ENCODE data around the gene CLTA.

Gene CLTA

DNA sequence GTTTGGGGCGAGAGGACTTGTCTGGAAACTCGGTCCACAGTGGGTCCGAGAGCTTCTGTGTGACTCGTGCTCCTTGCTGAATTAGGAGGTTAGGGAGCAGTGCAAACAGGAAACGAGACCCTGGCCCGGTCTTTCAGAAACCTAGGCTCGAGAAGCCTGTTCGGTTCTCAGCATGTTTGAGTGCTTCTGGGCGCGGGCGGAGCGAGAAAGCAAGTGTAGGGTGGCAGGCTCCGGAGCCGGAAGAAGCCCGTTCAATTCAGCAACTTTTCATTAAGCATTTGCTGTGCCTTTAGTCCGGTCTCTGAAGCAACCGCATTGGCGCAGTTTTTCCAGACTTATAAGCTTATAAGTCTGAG lies 547 bp downstream of the CLTA start:
- Mint-ChIP-seq H3K4me3 (peak overlapping the region; percentile 99), H3K36me3 (peaks cover 7% of the 10 kb centered on the region), H3K27ac (peak overlapping the region; percentile 91), H3K4me1 (ENCODE audit: low read depth) (peaks cover 41% of the 10 kb centered on the region), H3K27me3 (no peaks in the 10 kb centered on the region), H3K9me3 (ENCODE audit: low read depth) (no peaks in the 10 kb centered on the region)

DNA sequence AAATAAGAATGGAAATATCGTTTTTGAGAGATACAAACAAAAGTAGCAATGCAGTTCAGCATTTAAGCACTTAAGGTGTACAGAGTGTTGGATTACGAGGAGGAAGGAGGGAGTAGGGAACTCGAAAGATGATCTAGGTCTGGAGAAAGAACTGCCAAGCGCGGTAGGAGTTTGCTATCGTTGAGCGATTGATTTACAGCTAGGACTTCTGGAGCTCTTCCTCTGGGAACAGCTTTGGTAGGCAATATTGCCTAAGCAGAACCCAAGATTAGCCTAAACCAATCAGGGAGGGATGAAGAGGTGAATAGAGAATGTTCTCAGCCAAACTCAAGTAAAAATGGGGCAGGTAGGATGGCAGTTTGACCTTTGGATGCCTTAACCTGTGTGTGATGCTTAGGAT lies 965 bp downstream of the CLTA start:
- Mint-ChIP-seq H3K4me1 (ENCODE audit: low read depth) (peaks cover 44% of the 10 kb centered on the region), H3K4me3 (peak overlapping the region; percentile 99), H3K9me3 (ENCODE audit: low read depth) (no peaks in the 10 kb centered on the region), H3K27ac (peak overlapping the region; percentile 91), H3K27me3 (no peaks in the 10 kb centered on the region), H3K36me3 (peaks cover 7% of the 10 kb centered on the region)

DNA sequence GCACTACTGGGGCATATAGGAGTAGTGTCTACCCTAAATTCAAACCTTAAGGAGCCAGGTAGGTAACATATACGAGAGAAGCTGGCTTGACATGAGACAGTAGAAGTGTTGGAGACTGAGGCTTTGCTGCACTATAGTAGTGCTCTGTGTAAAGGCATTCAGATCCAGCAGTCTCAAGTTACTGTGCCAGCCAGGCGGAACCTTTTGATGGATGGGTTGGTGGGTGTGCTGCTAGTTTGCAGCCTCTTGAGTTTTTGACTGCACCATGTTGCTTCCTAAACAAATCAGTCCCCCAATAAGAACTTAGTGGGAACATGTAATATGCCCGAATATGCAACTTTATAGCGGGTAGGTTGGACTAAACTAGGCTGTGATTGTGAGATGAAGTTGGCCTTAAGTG lies 1.5 kb downstream of the CLTA start:
- Mint-ChIP-seq H3K27ac (peak overlapping the region; percentile 91), H3K4me1 (ENCODE audit: low read depth) (peaks cover 46% of the 10 kb centered on the region)

DNA sequence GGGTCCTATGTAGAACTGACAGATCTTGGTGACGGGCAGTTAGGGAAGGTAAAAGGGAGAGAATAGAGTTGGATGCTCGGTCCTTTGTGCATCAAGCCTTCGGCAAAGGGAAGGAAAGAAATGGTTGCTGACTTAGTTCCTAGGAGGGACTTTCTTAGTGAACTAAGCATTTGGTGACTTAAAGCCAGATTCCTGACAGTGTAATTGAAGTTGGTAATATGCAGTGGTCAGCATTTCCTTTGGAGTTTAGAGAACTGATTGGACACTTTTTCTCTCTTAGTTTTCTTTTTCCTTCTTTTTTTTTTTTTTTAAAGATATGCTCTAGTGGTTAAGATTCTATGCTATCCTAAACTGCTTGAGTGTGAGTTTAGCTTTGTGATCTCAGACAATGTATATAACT lies 2.3 kb downstream of the CLTA start:
- H3K9me3 Mint-ChIP-seq (ENCODE audit: low read depth): no peaks in the 10 kb centered on the region
- no peaks in the 10 kb centered on the region for H3K27me3 Mint-ChIP-seq
- H3K4me3 Mint-ChIP-seq: peak overlapping the region; percentile 99
- peaks cover 50% of the 10 kb centered on the region for H3K4me1 Mint-ChIP-seq (ENCODE audit: low read depth)
- peaks cover 10% of the 10 kb centered on the region for H3K36me3 Mint-ChIP-seq
- H3K27ac Mint-ChIP-seq: no peak overlapping the region

More for the DNA sequence above, 1.5 kb downstream of the CLTA start:
- Mint-ChIP-seq H3K27me3 (no peaks in the 10 kb centered on the region), H3K9me3 (ENCODE audit: low read depth) (no peaks in the 10 kb centered on the region), H3K4me3 (peak overlapping the region; percentile 99), H3K36me3 (peaks cover 7% of the 10 kb centered on the region)

DNA sequence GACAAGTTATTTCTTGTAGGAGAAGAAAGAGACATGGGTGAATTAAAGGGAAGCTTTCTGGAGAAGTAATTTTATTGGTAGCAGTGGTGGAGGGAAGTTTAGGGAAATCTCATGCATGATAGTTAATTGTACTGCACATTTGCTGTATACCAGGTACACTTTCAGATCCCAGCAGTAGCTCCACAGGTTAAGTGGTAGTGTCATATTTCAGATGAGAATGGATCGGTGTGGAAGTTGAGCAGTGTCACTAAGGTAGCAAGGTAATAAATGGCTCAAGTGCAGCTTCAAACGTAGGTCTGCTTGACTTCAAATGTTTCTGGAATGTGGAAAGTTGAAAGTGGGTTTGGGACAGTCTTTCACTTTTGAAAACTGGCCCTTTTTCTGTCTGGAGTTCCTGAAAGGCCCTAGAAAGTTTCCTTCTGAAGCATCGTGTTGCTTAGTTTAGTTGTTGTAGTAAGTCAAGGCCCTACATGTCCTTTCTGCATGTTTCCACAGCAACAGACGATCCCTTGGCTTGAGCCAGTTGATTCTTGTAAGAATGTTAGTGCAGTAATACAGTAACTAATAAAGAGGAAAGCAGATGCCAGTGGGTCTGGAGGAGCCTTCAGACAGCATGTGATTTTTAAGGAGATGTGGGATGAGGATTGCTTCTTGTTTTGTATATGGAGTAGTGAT lies 3.7 kb downstream of the CLTA start:
- Mint-ChIP-seq H3K4me1 (ENCODE audit: low read depth) (peaks cover 50% of the 10 kb centered on the region), H3K9me3 (ENCODE audit: low read depth) (no peaks in the 10 kb centered on the region), H3K27me3 (no peaks in the 10 kb centered on the region), H3K4me3 (peak overlapping the region; percentile 99), H3K27ac (peak overlapping the region; percentile 13), H3K36me3 (peaks cover 10% of the 10 kb centered on the region)

DNA sequence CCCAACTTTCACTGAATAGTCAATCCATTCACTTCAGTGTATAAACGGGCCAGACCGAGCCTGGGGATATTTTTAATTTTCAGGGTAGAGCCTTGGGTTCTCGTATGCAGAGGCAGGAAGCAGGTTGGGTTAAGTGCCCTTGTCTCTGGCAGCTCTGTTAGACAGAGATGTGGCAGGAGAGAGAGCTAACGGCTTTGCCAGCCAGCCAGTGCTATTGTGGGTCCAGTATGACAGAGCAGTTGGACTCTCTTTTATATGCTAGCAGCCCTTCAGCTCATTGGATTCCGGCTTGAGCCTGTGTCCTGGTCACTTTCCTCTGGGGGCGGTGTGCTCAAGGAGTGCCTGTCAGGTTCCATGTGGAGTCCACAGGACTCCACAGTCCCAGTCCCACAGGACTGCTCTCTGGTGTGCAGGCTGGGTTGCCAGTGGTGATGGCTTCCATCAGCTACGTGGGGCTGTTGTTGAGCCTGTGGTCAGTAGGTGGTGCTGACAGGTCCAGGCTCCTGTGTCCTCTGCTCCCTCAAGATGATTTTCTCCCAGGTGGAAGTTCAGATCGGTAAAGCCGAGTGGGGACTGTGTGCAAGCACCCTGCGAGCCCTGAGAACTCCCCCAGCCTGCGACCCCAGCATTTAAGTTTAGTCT lies 14.3 kb downstream of the CLTA start:
- Mint-ChIP-seq H3K4me1 (ENCODE audit: low read depth) (peaks cover 38% of the 10 kb centered on the region), H3K9me3 (ENCODE audit: low read depth) (no peaks in the 10 kb centered on the region), H3K27ac (peak overlapping the region; percentile 34), H3K4me3 (no peak overlapping the region), H3K36me3 (peaks cover 3% of the 10 kb centered on the region), H3K27me3 (no peaks in the 10 kb centered on the region)

DNA sequence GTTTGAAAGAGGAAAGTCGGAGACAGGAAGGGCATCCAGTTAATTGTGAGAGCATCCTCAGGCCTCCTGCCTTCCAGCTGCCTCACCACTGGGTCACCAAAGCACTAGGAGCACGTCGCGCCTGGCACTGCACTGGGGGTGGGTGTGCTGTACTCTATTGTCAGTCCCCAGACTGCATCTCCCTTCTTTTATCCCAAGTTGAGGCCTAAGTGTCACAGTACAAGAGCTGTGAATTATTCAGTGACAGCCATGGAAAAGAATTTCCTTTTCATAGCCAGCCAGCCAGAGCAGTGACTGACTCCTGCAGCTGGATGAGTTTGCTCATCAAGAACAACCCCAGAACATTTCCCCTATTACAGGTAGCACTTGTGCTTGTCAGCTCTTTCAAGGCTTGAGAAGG lies 16.3 kb downstream of the CLTA start:
- peaks cover 3% of the 10 kb centered on the region for H3K36me3 Mint-ChIP-seq
- H3K4me1 Mint-ChIP-seq (ENCODE audit: low read depth): peaks cover 46% of the 10 kb centered on the region
- H3K9me3 Mint-ChIP-seq (ENCODE audit: low read depth): no peaks in the 10 kb centered on the region
- H3K27ac Mint-ChIP-seq: peak overlapping the region; percentile 52
- H3K4me3 Mint-ChIP-seq: no peak overlapping the region
- no peaks in the 10 kb centered on the region for H3K27me3 Mint-ChIP-seq

DNA sequence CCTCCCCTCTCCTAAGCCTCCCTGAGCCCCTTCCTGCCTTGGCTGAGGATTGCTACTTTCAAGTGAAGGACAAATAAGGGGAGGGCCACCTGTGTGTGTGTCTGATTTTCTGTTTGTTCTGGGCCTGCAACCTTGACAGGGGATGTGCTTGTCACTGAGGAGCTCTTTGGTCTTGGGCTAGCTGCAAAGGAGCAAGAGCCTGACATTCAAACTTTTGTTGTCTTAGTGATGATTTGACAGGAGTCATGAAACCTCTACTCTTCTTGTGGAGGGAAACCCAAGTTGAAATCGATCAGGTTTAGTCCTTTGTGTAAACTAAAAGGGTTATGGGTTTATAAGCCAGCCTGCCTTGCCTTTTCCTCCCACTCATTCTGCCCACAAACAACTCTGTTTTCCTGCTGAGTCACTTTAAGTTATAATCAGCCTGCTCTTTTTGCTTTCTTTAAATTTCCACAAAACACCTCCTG lies 16.9 kb downstream of the CLTA start:
- H3K27me3 Mint-ChIP-seq: no peaks in the 10 kb centered on the region
- H3K27ac Mint-ChIP-seq: peak overlapping the region; percentile 86
- H3K4me3 Mint-ChIP-seq: peak overlapping the region; percentile 17
- H3K4me1 Mint-ChIP-seq (ENCODE audit: low read depth): peaks cover 44% of the 10 kb centered on the region
- peaks cover 3% of the 10 kb centered on the region for H3K36me3 Mint-ChIP-seq
- H3K9me3 Mint-ChIP-seq (ENCODE audit: low read depth): no peaks in the 10 kb centered on the region

DNA sequence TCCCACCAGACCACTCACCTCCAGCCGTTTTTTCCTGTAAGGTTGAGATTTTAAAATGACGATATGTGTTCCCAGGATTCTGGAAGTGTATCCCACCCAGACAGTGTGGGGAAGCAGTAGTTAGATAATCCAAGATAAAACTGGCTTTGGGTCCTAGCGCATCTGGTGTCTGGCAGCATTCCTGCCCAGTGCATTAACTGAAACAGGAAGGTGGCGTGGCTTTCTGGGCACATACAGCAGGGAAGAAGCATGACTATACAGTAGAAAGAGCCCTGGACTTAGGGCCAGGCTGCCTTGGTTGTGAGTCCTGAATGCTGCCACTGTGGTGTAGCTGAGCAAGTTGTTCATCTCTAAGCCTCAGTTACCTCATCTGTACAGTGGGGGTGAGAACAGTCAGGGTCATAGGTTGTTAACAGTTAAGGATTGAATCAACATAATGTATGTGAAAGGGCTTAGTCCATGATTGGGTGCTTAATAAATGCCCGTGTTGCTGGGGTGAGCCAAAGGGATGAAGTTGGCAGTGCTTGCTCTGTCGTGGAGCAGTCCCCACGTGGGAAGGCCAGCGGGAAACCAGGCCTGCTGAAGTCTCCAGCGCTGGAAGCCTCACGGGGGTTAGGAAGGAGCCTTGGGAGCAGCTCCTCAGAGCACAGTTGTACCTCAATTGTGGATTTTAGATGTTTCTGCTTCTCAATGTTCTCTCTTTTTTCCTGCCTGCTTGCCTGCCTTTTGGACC lies 18.0 kb downstream of the CLTA start:
- H3K27ac Mint-ChIP-seq: peak overlapping the region; percentile 77
- peaks cover 3% of the 10 kb centered on the region for H3K36me3 Mint-ChIP-seq
- no peak overlapping the region for H3K4me3 Mint-ChIP-seq
- peaks cover 49% of the 10 kb centered on the region for H3K4me1 Mint-ChIP-seq (ENCODE audit: low read depth)
- no peaks in the 10 kb centered on the region for H3K9me3 Mint-ChIP-seq (ENCODE audit: low read depth)
- H3K27me3 Mint-ChIP-seq: no peaks in the 10 kb centered on the region

DNA sequence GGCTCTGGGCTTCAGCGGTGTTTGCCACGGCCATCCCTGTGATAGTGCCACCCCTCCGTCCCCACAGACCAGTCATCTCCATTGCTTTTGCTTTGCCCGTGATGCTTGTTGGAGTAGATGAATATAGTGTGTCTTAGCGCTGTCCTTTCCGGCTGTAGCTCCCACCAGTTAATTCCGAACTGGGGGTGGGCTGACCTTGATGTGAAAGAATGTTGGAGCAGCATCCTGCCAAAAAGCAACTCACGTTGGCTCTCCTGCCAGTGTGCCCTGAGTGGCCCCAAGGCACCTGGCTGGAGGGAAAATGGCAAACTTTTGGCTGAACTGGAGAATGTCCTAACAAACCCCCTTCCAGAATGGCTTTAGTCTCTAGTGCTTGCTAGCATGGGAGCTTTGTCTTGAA lies 20.0 kb downstream of the CLTA start:
- Mint-ChIP-seq H3K4me1 (ENCODE audit: low read depth) (peaks cover 59% of the 10 kb centered on the region), H3K27ac (peak overlapping the region; percentile 64), H3K9me3 (ENCODE audit: low read depth) (no peaks in the 10 kb centered on the region), H3K36me3 (no peaks in the 10 kb centered on the region), H3K4me3 (no peak overlapping the region), H3K27me3 (no peaks in the 10 kb centered on the region)

DNA sequence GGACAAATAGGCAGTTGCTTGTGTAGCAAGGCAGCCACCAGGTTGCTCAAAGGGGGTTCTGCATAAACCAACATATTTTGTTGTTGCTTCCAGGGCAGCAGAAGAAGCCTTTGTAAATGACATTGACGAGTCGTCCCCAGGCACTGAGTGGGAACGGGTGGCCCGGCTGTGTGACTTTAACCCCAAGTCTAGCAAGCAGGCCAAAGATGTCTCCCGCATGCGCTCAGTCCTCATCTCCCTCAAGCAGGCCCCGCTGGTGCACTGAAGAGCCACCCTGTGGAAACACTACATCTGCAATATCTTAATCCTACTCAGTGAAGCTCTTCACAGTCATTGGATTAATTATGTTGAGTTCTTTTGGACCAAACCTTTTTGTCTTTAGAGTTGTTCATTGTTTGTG lies 20.8 kb downstream of the CLTA start:
- Mint-ChIP-seq H3K27ac (no peak overlapping the region), H3K4me1 (ENCODE audit: low read depth) (peaks cover 60% of the 10 kb centered on the region), H3K36me3 (no peaks in the 10 kb centered on the region), H3K4me3 (no peak overlapping the region), H3K9me3 (ENCODE audit: low read depth) (no peaks in the 10 kb centered on the region), H3K27me3 (no peaks in the 10 kb centered on the region)

DNA sequence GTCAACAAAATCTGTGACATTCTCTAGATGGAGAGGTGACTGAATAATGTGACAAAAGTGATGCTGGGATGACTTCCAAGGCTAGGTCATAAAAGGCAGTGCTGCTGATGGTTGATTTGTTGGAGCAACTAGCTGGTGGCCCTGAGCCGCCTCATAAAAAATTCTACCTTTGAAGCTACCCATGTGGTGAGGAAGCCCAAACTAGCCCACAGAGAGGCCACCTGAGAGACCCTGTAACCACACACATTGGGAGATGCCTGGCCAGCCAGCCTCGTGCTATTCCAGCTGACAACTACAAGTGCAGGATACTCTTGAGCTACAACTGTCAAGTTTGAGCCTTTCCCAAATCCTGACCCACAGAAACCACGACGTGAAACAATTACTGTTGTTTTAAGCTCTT lies 22.7 kb downstream of the CLTA start:
- Mint-ChIP-seq H3K4me1 (ENCODE audit: low read depth) (peaks cover 56% of the 10 kb centered on the region), H3K27me3 (no peaks in the 10 kb centered on the region), H3K4me3 (no peak overlapping the region), H3K27ac (peak overlapping the region; percentile 54), H3K9me3 (ENCODE audit: low read depth) (no peaks in the 10 kb centered on the region), H3K36me3 (no peaks in the 10 kb centered on the region)

DNA sequence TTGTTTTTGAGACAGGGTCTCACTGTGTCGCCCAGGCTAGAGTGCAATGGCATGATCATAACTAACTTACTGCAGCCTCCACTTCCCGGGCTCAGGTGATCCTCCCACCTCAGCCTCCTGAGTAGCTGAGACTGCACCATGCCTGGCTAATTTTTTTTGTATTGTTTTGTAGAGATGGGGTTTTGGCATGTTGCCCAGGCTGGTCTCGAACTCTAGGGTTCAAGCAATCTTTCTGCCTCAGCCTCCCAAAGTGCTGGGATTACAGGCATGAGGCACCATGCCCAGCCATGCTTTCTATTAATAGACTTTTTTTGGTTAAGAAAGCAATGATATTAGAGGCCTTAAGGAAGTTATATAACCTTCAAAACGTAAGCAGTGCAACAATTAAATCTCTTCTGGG lies 23.3 kb downstream of the CLTA start:
- Mint-ChIP-seq H3K4me3 (no peak overlapping the region), H3K27ac (no peak overlapping the region), H3K9me3 (ENCODE audit: low read depth) (no peaks in the 10 kb centered on the region), H3K4me1 (ENCODE audit: low read depth) (peaks cover 56% of the 10 kb centered on the region), H3K36me3 (peaks cover 1% of the 10 kb centered on the region), H3K27me3 (no peaks in the 10 kb centered on the region)

DNA sequence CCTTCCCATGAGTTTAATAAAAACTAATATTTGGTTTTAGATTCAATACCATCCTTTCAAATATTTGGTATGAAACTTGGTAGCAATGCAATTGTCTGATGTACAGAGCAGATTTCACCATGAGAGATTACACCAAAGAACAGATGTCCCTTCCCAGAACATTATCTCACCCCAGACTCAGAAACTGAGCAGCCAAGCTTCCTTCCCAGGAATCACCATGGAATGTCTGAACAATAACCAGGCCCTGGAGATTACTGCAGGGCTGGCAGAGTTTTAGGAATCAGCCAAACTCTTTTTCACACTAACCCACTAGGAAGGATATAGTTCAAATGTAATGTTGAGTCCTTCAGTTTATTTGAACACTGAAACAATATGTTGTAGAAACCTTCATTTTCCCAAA lies 23.9 kb downstream of the CLTA start:
- H3K27ac Mint-ChIP-seq: peak overlapping the region; percentile 17
- peaks cover 55% of the 10 kb centered on the region for H3K4me1 Mint-ChIP-seq (ENCODE audit: low read depth)
- H3K36me3 Mint-ChIP-seq: peaks cover 4% of the 10 kb centered on the region
- H3K9me3 Mint-ChIP-seq (ENCODE audit: low read depth): no peaks in the 10 kb centered on the region
- no peaks in the 10 kb centered on the region for H3K27me3 Mint-ChIP-seq
- no peak overlapping the region for H3K4me3 Mint-ChIP-seq

DNA sequence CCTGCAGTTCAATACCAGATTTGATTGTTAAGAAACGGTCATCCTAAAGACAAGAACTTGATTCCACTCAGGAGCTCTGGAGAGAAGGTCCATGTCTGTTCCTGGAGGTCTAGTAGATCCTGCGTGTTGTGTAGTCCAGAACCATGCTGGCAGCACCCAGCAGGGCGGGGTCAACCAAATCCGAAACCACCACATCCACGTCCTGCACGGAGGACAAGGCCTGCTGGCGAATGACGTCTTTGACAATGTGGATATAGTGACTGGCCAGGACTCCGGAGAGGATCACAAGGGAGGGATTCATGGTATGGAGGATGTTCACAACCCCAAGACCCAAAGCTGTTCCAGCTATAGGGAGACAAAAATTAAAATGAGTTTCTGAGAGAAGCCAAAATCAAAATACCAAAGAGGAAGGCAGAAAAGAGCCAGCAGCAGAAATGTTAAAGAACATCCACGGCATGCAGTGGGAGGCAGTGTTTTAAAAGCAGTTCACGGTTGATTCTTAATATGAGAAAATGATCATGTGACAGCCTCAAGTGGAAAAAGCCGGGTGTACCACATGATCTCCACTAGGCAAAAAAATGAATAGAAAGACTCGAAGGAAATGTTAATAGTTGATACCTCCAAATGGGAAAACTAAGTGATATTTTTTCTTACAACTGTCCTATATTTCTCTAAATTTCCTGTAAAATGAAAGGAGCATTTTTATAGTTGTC lies 26.7 kb downstream of the CLTA start:
- H3K27ac Mint-ChIP-seq: peak overlapping the region; percentile 71
- H3K27me3 Mint-ChIP-seq: no peaks in the 10 kb centered on the region
- peaks cover 8% of the 10 kb centered on the region for H3K36me3 Mint-ChIP-seq
- peaks cover 47% of the 10 kb centered on the region for H3K4me1 Mint-ChIP-seq (ENCODE audit: low read depth)
- no peaks in the 10 kb centered on the region for H3K9me3 Mint-ChIP-seq (ENCODE audit: low read depth)
- H3K4me3 Mint-ChIP-seq: no peak overlapping the region
